Lung (tissue), 12 donors: ENCODE results near the gene ANKRD30B. TPM values are rescaled to one million over a fixed set of nuclear protein-coding genes. Genes with fewer than 3 reads are reported as not detected.
"Not testable (repeated sequence)": the region's sequence is repeated elsewhere in the genome, so short reads cannot be mapped to it uniquely, and the experiment has no call there.

Source experiments
- ATAC-seq: fragments of 200-7000 bp; cut with Tn5 transposase; one replicate; pipeline ENCODE4 v1.9.1; 2020; ENCODE audit warnings: moderate number of reproducible peaks; ENCODE audit not compliant: insufficient read depth, low FRiP score
- DNase-seq, 3 donors: peaks; one replicate each; pipeline ENCODE4 v3.0.0-alpha.2; 2013 to 2017
- H3K27ac ChIP-seq, 2 donors: one replicate each; pipeline ENCODE4 v1.5.1; 2013; ENCODE audit warnings: mild to moderate bottlenecking in 2 of 2, moderate library complexity in 2 of 2, control low read depth in 1 of 2, inconsistent platforms in 1 of 2, low read depth in 1 of 2, low read length in 1 of 2
- H3K27me3 ChIP-seq, 3 donors: one replicate each; pipeline ENCODE4 v1.5.1; 2013; ENCODE audit warnings: low read length in 2 of 3; ENCODE audit not compliant: control insufficient read depth in 3 of 3, insufficient read depth in 3 of 3
- H3K36me3 ChIP-seq, 4 donors: one replicate each; pipeline ENCODE4 v1.5.1; 2013; ENCODE audit warnings: low read length in 4 of 4, mild to moderate bottlenecking in 1 of 4, moderate library complexity in 1 of 4; ENCODE audit not compliant: control insufficient read depth in 4 of 4, insufficient read depth in 4 of 4
- H3K4me1 ChIP-seq, 5 donors: one replicate each; pipeline ENCODE4 v1.5.1; 2013; ENCODE audit warnings: low read length in 5 of 5, mild to moderate bottlenecking in 2 of 5, moderate library complexity in 1 of 5; ENCODE audit not compliant: control insufficient read depth in 5 of 5, insufficient read depth in 5 of 5
- H3K4me3 ChIP-seq: one replicate; pipeline ENCODE4 v1.5.1; 2013; ENCODE audit warnings: mild to moderate bottlenecking, control low read depth, moderate library complexity
- H3K9ac ChIP-seq, 2 donors: one replicate each; pipeline ENCODE4 v1.5.1; 2013; ENCODE audit warnings: low read length in 2 of 2, control low read depth in 1 of 2; ENCODE audit not compliant: insufficient read depth in 1 of 2
- H3K9me3 ChIP-seq, 4 donors: one replicate each; pipeline ENCODE4 v1.5.1; 2013; ENCODE audit warnings: low read length in 3 of 4, mild to moderate bottlenecking in 1 of 4, moderate library complexity in 1 of 4; ENCODE audit not compliant: control insufficient read depth in 4 of 4, insufficient read depth in 3 of 4
- CTCF ChIP-seq: IDR thresholded peaks from 2 replicates; pipeline ENCODE4 v1.5.1; 2012; ENCODE audit warnings: mild to moderate bottlenecking; ENCODE audit errors: control extremely low read depth, extremely low read depth
- WGBS, 2 donors: extraction: QIAGEN DNeasy Blood & Tissue Kit; methylation state at CpG; one replicate each; pipeline ENCODE4 v1.1.7; 2013; 5-methylcytosine and 5-hydroxymethylcytosine counted together
- polyA plus RNA-seq, 2 donors: library from polyadenylated mRNA; stranded (reverse); fragments of 200-250 nt; gene quantifications; one replicate each; pipeline ENCODE4 v1.2.1, GENCODE V29; 2013
- total RNA-seq, 2 donors: library from RNA; depleted of rRNA in 1 of 2; stranded (reverse); fragments of >200 nt in 1 of 2; gene quantifications; one replicate each; pipeline ENCODE4 v1.2.1, GENCODE V29; 2014 to 2021
- donor health status: control.
- donor health status: control.
- donor health status: Bipolar disorder and iron deficiency.
- donor health status: healthy.
- donor health status: DM: yes; HTN: yes; CAD: no.

The ANKRD30B gene
- total and polyA plus RNA-seq, 4 donors, result not detected

- 92 to 94% methylated on average over 16 to 18 of the region's 18 CpGs for WGBS, 2 donors
- H3K9me3 ChIP-seq, result peaks cover 0 to 7% (median 0%) of the 10 kb centered on the region in 4 donors
- ATAC-seq (no peak), DNase-seq (no peak)
- no peaks in the 10 kb centered on the region for H3K4me1 ChIP-seq
- no peaks in the 10 kb centered on the region for H3K36me3 ChIP-seq
- H3K4me3 ChIP-seq, result no peak overlapping the region
- TF ChIP-seq CTCF, result no peak
- H3K9ac ChIP-seq, result no peak overlapping the region
- H3K27ac ChIP-seq, result no peak overlapping the region
- H3K27me3 ChIP-seq, result peaks cover 0 to 5% (median 0%) of the 10 kb centered on the region in 3 donors
These were observed 1.1 kb upstream of the ANKRD30B start for GRCh38 chr18:14746897-14747296.

- Histone ChIP-seq H3K27me3 (peaks cover 0 to 5% (median 0%) of the 10 kb centered on the region in 3 donors), H3K36me3 (no peaks in the 10 kb centered on the region), H3K9me3 (peaks cover 0 to 7% (median 0%) of the 10 kb centered on the region in 4 donors), H3K27ac (no peak overlapping the region), H3K9ac (no peak overlapping the region), H3K4me3 (no peak overlapping the region), H3K4me1 (no peaks in the 10 kb centered on the region)
- no peak for TF ChIP-seq CTCF
- WGBS, 2 donors, result 44% methylated on average over 15 of the region's 15 CpGs
- ATAC-seq, result no peak
- no peak for DNase-seq
These were observed 524 bp downstream of the ANKRD30B start for GRCh38 chr18:14748496-14748895.

GRCh38 chr18:14763566-14763965 lies 15.6 kb downstream of the ANKRD30B start:
- not testable (repeated sequence) for H3K36me3 ChIP-seq, ATAC-seq, H3K4me3 ChIP-seq, DNase-seq, H3K4me1 ChIP-seq, H3K9me3 ChIP-seq, H3K27ac ChIP-seq, H3K27me3 ChIP-seq, H3K9ac ChIP-seq
- whole genome bisulfite sequencing, 2 donors, result 81 to 87% methylated on average over 5 of the region's 5 CpGs

GRCh38 chr18:14767474-14767873 lies 19.5 kb downstream of the ANKRD30B start:
- Histone ChIP-seq H3K27ac (no peak overlapping the region), H3K4me1 (no peaks in the 10 kb centered on the region), H3K36me3 (no peaks in the 10 kb centered on the region), H3K4me3 (no peak overlapping the region), H3K27me3 (no peaks in the 10 kb centered on the region), H3K9me3 (peaks cover 0 to 7% (median 1%) of the 10 kb centered on the region in 4 donors), H3K9ac (no peak overlapping the region)
- ATAC-seq (no peak), DNase-seq (no peak)
- TF ChIP-seq CTCF, result no peak
